ENCODE results near the gene PRKAG1.

DNA sequence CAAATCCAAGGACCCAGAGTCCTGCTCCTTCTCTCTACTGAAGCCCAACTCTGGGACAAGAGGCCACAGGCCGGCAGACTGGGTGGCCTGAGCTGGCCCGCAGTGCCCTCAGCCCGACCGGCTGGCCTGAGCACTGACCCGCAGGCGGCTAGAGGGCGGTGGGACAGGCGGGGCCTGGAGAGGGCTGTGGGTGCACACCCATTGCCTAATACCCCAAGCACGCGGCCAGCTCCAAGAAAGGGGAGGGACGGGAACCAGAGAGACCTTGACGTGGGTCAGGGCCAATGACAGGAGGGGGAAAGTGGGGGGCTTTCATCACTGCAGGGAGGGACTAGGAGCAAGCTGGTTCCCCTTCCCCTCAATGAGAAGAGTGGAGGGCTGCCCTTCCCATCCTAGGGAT is 45.0 kb downstream of the PRKAG1 start:
- TF ChIP-seq, protein P1, sequence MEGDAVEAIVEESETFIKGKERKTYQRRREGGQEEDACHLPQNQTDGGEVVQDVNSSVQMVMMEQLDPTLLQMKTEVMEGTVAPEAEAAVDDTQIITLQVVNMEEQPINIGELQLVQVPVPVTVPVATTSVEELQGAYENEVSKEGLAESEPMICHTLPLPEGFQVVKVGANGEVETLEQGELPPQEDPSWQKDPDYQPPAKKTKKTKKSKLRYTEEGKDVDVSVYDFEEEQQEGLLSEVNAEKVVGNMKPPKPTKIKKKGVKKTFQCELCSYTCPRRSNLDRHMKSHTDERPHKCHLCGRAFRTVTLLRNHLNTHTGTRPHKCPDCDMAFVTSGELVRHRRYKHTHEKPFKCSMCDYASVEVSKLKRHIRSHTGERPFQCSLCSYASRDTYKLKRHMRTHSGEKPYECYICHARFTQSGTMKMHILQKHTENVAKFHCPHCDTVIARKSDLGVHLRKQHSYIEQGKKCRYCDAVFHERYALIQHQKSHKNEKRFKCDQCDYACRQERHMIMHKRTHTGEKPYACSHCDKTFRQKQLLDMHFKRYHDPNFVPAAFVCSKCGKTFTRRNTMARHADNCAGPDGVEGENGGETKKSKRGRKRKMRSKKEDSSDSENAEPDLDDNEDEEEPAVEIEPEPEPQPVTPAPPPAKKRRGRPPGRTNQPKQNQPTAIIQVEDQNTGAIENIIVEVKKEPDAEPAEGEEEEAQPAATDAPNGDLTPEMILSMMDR (conservative IDR thresholded peaks at IDR 0.05; ENCODE audit: low read length) = no peak
- no peak for TF ChIP-seq EZH2phosphoT487 (IDR thresholded peaks at IDR 0.05; ENCODE audit: borderline replicate concordance, low read depth, low read length)

Measured in OCI-LY7 (cell line).